ENCODE measurements around the gene SMYD3.

SMYD3 gene

GRCh38 chr1:245871915-245872314, 635.2 kb downstream of the SMYD3 start:
- TF ChIP-seq, protein P1, sequence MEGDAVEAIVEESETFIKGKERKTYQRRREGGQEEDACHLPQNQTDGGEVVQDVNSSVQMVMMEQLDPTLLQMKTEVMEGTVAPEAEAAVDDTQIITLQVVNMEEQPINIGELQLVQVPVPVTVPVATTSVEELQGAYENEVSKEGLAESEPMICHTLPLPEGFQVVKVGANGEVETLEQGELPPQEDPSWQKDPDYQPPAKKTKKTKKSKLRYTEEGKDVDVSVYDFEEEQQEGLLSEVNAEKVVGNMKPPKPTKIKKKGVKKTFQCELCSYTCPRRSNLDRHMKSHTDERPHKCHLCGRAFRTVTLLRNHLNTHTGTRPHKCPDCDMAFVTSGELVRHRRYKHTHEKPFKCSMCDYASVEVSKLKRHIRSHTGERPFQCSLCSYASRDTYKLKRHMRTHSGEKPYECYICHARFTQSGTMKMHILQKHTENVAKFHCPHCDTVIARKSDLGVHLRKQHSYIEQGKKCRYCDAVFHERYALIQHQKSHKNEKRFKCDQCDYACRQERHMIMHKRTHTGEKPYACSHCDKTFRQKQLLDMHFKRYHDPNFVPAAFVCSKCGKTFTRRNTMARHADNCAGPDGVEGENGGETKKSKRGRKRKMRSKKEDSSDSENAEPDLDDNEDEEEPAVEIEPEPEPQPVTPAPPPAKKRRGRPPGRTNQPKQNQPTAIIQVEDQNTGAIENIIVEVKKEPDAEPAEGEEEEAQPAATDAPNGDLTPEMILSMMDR (IDR thresholded peaks at IDR 0.05) = no peak
- peaks cover 3% of the 10 kb centered on the region for H3K4me1 ChIP-seq
- H2AFZ ChIP-seq = no peak overlapping the region
- no peak overlapping the region for H3K4me2 ChIP-seq (ENCODE audit: low read length)
- no peak overlapping the region for H3K4me3 ChIP-seq (ENCODE audit: low read depth, low read length)
- no peak overlapping the region for H3K9ac ChIP-seq
- H3K9me3 ChIP-seq (ENCODE audit: control insufficient read depth, low read length) = no peaks in the 10 kb centered on the region
- no peak overlapping the region for H3K27ac ChIP-seq
- no peaks in the 10 kb centered on the region for H3K36me3 ChIP-seq (ENCODE audit: control insufficient read depth, insufficient read depth, low read length)
- H3K27me3 ChIP-seq (ENCODE audit: control insufficient read depth, insufficient read depth, low read length) = no peaks in the 10 kb centered on the region
- no peaks in the 10 kb centered on the region for H3K79me2 ChIP-seq

GRCh38 chr1:245871191-245871590, 635.9 kb downstream of the SMYD3 start:
- H3K27me3 ChIP-seq (ENCODE audit: control insufficient read depth, insufficient read depth, low read length) = no peaks in the 10 kb centered on the region
- H3K9me3 ChIP-seq (ENCODE audit: control insufficient read depth, low read length) = no peaks in the 10 kb centered on the region
- no peaks in the 10 kb centered on the region for H3K36me3 ChIP-seq (ENCODE audit: control insufficient read depth, insufficient read depth, low read length)
- no peak overlapping the region for H3K27ac ChIP-seq
- H2AFZ ChIP-seq = no peak overlapping the region
- TF ChIP-seq, protein P1 (IDR thresholded peaks at IDR 0.05) = no peak
- H3K4me2 ChIP-seq (ENCODE audit: low read length) = no peak overlapping the region
- no peaks in the 10 kb centered on the region for H3K79me2 ChIP-seq
- H3K9ac ChIP-seq = no peak overlapping the region
- no peak overlapping the region for H3K4me3 ChIP-seq (ENCODE audit: low read depth, low read length)
- peaks cover 3% of the 10 kb centered on the region for H3K4me1 ChIP-seq

DNA sequence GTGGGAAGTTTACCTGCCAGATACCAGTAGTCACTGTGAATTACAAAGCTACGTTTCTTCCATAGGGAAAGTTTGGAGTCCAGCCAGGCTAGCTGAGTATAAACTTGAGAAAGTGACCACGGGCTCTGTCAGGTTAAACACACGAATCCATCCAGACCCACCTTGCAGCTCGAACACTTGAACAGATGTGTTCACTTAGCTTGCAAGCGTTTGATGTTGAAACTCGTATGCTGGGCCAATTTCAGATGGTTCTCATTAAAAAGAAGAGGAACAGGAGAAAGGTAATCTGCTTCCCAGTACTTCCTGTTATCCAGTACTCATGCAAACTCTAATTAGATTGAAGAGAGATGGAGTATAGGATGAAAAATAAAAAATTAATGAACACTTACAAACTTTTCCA, 636.4 kb downstream of the SMYD3 start:
- no peaks in the 10 kb centered on the region for H3K27me3 ChIP-seq (ENCODE audit: control insufficient read depth, insufficient read depth, low read length)
- H3K9me3 ChIP-seq (ENCODE audit: control insufficient read depth, low read length) = no peaks in the 10 kb centered on the region
- H3K27ac ChIP-seq = no peak overlapping the region
- no peak overlapping the region for H3K4me2 ChIP-seq (ENCODE audit: low read length)
- TF ChIP-seq, protein P1 (IDR thresholded peaks at IDR 0.05) = no peak
- H3K4me3 ChIP-seq (ENCODE audit: low read depth, low read length) = no peak overlapping the region
- H3K36me3 ChIP-seq (ENCODE audit: control insufficient read depth, insufficient read depth, low read length) = no peaks in the 10 kb centered on the region
- H3K79me2 ChIP-seq = no peaks in the 10 kb centered on the region
- H3K4me1 ChIP-seq = peaks cover 3% of the 10 kb centered on the region
- H2AFZ ChIP-seq = no peak overlapping the region
- no peak overlapping the region for H3K9ac ChIP-seq

DNA sequence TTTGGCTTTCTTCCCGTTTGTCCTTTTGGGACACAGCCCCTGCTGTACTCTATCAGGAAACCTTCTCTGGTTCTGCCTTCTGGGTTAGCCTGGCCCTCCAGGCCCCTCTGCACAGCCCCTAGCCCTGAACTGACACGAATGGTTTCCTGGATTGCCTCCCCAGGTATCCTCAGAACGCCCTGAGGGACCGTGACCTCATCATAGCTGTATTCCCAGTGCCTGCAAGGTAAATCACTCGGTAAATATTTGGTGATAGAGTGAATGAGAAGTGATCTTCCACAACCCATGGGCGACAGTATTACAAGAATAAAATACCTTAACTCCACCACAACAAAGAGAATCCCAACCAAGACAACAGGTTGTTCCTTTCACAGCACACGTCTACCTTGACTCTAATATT, 637.2 kb downstream of the SMYD3 start:
- H3K9me3 ChIP-seq (ENCODE audit: control insufficient read depth, low read length) = no peaks in the 10 kb centered on the region
- H3K27ac ChIP-seq = no peak overlapping the region

DNA sequence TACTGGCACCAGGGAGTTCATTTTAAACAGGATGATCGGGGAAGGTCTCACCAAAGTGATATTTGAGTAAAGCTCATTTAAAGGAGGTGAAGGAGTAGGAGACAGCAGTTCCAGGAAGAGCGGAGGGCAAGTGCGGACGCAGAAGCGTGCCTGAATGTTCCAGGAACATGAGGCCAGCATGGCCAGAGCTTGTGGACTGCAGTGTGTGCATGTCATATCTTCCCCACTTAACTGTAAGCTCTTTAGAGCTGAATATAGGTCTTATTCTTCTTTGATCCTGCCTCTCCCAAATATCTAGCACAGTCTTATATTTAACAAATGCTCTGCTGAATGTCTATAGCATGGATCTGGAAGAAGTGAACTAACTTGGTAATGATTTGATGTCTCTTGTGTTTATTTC, 639.3 kb downstream of the SMYD3 start:
- no peaks in the 10 kb centered on the region for H3K36me3 ChIP-seq (ENCODE audit: control insufficient read depth, insufficient read depth, low read length)
- no peak overlapping the region for H2AFZ ChIP-seq
- H3K4me1 ChIP-seq = no peaks in the 10 kb centered on the region
- no peaks in the 10 kb centered on the region for H3K27me3 ChIP-seq (ENCODE audit: control insufficient read depth, insufficient read depth, low read length)
- no peaks in the 10 kb centered on the region for H3K9me3 ChIP-seq (ENCODE audit: control insufficient read depth, low read length)
- H3K4me2 ChIP-seq (ENCODE audit: low read length) = no peak overlapping the region
- H3K27ac ChIP-seq = no peak overlapping the region
- H3K79me2 ChIP-seq = no peaks in the 10 kb centered on the region
- no peak overlapping the region for H3K4me3 ChIP-seq (ENCODE audit: low read depth, low read length)
- TF ChIP-seq, protein P1 (IDR thresholded peaks at IDR 0.05) = no peak
- no peak overlapping the region for H3K9ac ChIP-seq

More for the DNA sequence above, 637.2 kb downstream of the SMYD3 start:
- no peak overlapping the region for H3K4me2 ChIP-seq (ENCODE audit: low read length)
- H3K4me1 ChIP-seq = no peaks in the 10 kb centered on the region
- no peak overlapping the region for H2AFZ ChIP-seq
- TF ChIP-seq, protein P1 (IDR thresholded peaks at IDR 0.05) = no peak
- no peak overlapping the region for H3K4me3 ChIP-seq (ENCODE audit: low read depth, low read length)
- H3K27me3 ChIP-seq (ENCODE audit: control insufficient read depth, insufficient read depth, low read length) = no peaks in the 10 kb centered on the region
- H3K36me3 ChIP-seq (ENCODE audit: control insufficient read depth, insufficient read depth, low read length) = no peaks in the 10 kb centered on the region
- H3K79me2 ChIP-seq = no peaks in the 10 kb centered on the region
- H3K9ac ChIP-seq = no peak overlapping the region
